HG02623 (cell line): ENCODE data around the gene FABP1.

Experiments
- ATAC-seq: cut with Tn5 transposase; IDR thresholded peaks from one replicate; pipeline ENCODE4 v1.9.1; 2021; ENCODE audit warnings: moderate library complexity; ENCODE audit not compliant: unreplicated experiment

The FABP1 gene

DNA sequence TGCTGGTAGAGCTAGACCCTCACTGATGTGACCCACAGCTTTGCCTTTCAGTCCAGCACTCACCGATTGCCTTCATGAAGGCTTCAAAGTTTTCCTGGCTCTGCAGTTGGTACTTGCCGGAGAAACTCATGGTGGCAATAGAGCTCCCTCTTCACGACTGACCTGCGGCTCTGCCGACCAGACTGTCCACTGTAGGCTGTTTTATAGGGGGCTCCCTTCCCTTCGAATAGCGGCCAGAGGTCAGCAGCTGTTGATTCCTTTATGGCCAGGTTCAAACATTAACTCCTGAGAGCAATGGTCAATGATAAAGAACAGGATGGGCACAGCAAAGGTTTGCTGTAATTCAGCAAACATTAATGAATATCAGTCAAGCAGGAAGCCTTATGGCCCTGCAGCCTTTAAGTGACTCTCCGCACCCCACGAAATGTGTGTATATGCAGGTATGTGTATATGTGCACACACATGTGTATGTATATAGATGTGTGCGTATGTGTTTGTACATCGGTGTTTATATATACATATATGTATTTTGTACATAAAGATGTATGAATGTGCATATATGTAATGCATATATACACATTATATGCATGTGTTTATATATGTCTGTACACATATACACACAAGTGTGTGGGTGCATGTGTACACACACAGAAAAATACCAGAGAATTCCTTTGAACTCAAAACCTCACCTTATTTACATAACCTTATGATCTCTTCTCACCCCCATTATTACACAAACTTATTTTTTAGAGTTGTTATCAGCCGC, at the start of gene FABP1:
Gene FABP1 (minus strand): TSS at position 175 of the 766 bp plus-strand sequence. CDS start 45 bp downstream, at position 130.
- no peak for ATAC-seq

DNA sequence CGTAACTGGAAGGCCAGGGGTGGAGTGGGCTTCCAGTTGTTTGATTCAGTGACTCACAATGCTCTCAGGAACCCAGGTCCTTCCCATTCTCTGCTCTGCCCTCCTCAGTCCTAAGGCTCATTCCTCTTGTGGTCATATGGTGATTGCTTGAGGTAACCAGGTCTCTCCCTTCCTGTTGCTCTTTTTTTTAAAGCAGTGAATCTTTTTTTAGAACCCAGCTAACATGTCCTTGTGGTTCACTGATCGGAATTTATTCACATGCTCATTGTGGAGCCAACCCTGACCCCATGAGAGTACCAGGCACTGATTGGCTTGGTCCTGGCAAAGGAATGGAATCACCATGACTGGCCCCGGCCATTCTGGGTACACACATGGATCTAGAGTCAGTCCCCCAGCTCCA, 49.7 kb upstream of the FABP1 start:
- no peak for ATAC-seq

DNA sequence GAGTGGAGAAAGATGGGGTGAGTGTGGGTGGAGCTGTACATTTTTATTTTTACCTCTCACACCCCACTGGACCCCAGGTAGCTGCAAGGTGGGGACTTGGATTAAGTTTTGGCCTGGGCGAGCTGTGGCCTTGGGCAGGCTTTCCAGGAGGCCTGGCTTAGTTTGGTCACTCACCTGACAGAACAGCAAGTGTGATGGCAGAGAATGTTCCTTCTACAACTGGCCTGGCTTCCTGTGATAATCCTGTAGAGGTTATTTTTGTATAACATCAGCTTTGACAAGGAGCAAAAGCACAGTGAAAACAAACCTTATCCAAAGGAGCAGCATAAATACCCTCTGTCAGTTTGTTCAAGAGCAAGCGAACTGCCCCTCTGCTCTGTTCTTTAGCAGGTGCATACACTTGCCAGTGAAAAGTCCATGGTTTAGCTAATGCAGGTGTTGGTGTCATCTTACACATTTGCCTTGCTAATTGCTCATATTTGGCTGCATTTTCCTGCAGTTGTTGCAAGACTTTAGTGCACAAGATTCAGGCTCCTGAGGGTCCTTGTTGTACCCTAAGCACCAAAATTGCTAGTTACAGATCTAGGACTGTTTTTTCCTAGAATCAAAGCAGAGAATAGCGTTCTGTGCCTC, 48.6 kb upstream of the FABP1 start:
- no peak for ATAC-seq

DNA sequence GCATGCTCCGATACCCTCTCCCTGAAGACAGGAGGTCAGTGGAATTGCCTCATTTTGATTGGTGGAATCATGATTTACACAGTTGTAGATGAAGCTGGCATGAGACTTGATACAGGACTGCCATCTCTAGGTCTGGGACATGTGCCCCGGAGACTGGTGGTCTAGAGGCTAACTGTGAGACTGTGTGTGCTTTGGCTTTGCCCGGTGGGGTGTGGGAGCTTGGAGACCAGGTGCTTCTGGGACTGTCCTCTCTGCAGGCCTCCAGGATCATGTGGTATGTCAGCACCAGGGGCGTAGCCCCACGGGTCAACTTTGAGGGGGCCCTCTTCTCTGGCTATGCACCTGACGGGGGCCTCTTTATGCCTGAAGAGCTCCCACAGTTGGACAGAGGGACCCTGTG, 45.0 kb upstream of the FABP1 start:
- no peak for ATAC-seq

DNA sequence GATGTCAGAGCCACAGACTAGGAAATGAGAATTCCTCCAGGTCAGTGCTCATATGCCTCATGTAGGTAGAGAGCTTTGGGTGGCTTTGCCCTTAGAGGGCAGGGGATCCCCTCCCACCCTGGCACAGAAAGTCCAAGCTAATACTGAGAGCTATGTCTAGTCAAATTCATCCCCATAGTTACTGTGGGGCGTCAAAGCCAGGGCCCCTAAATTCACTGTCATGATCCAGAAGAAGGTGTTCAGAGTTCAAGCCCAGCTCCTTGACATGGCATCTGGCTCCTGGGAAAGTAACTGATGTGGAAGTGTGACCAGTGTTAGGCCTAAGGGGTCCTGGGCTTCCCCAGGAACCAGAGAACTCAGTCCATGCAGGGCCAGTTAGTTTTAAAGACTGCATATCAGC, 44.1 kb upstream of the FABP1 start:
- ATAC-seq = no peak

DNA sequence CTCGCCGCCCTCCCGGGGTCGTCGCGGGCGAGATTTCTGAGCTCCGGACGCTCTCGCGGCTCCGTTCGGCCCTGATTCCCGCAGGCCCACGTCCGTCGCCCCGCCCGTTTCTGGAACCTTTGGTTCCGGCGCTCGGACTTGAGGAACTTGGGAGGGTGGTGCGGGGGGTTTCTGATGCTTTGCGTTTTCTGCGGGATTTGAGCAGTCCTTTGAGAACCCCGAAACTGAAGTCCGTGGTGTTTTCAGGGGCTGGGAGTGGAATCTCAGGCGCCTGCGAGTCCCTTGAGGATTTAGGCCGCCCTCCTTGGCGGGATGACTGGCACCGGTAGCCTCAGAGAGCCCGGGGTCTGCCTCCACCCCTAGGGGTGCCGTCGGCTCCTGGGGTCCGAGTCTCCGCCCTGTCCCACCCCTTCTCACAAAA, 42.6 kb upstream of the FABP1 start:
- ATAC-seq = no peak

DNA sequence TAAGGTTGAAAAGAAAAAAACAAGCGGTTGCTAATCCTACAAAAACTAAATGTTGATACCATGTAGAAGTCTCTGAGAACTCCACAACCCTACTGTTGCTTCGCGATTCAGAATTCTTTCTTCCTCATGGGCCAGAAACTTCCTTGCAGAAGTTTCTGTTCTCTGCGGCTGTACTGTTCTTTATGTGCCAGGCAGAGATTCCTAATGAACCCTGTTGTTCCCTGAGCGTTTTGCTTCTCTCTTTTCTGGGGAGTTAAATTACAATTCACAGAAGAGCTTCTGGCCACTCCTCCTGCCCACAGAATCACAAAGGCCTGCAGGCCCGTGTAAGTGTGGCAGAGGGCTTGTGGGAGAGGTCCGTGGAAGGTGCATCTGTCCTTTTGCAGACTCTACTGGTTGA, 40.5 kb upstream of the FABP1 start:
- ATAC-seq = no peak

DNA sequence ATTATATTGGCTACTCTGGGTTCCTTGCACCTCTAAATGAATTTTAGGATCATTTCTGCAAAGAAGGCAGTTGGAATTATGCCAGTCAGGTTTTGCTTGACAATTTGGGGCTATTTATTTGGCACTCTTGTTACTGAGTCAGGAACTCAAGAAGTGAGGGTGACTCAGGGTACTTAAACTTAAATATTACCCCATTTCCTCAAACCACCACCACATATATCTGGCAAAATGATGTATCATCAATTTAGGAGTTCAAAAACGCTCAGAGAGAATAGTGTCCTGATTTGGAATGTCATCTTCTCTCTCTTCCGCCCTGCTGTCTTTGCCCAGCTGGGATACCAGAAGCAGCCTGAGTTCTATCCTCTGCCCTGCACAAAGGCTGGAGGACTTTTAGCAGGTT, 39.9 kb upstream of the FABP1 start:
- no peak for ATAC-seq

DNA sequence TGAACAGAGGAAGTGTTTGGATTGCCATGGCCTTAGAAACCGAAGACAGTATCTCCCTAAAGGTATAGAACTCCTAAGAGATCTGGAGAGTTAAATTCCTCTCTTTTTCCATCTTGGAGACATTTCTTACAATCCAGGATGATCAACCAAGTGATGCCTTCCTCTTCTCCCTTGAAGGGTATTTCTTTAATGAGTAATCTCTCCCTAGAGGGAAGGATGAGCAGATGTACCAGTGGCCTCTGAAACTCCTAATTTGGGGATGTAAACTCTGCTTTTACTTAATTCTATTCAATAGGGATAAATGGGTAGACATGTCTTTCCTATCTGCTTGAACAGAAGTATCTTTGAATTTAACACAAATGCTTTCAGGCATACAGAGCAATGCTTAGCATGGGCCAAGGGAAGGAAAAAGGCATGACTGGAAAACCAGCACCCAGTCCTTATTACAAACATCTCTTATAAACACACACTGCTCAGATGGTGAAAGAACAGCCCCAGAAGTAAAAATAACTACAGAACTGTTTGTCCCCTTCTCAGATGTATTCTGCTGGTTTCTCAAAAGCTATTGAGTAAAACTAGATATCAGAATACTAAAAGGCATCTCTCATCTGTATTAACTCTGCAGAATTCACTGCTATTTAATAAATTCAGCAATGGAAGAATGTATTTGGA, 37.6 kb upstream of the FABP1 start:
- ATAC-seq = no peak

DNA sequence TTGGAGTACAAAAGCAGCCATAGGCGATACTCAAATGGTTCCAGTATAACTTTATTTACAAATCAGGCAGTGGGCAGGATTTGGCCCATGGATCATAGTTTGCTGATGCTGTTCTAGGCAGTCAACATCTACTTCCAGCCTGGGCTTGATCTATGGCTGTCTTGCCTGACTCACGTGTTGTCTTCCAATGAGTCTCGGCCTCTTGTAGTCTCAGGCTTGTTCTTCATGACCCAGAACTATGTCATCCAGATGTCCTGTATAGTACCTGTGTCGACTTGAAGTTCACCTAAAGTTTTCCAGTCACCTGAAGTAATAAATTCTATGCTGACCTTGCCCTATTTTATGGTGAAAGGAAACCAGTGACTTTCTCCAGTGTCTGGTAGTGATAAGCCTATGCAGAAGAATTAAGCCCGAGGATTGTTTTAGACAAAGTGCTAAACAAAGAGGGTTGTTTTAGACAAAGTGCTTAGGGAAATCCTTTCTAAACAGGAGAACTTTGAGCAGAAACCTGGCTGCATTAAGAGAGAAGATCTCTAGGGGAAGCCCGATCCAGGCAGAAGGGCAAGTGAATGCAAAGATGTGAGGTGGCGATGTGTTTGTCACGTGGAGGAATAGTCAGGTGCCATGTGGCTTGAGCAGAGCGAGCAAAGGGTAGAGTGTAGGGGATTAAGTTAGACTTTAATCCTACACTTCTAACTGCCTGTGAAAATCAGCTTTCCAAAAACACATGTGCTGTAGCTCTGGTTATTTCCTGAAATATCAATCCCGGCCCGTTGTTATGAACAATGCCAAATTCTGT, 33.8 kb upstream of the FABP1 start:
- no peak for ATAC-seq

DNA sequence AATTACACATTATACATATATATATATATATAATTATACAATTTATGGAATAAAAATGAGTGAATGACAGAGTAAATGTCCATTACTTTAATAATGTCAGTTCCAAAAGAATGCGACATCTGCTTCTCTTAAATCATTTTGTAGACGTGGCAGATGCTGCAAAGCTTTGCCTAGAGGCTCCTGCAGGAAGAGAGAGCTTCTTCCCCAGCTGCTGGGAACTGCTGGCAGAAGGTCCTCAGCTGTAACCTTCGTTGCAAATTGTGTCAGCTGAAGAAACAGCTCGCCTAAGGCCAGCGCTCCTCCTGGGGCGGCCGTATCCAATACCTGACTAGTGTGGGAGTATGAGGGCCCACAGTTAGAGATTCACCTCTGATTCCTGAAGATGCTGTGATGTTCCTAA, 32.7 kb upstream of the FABP1 start:
- ATAC-seq = no peak

DNA sequence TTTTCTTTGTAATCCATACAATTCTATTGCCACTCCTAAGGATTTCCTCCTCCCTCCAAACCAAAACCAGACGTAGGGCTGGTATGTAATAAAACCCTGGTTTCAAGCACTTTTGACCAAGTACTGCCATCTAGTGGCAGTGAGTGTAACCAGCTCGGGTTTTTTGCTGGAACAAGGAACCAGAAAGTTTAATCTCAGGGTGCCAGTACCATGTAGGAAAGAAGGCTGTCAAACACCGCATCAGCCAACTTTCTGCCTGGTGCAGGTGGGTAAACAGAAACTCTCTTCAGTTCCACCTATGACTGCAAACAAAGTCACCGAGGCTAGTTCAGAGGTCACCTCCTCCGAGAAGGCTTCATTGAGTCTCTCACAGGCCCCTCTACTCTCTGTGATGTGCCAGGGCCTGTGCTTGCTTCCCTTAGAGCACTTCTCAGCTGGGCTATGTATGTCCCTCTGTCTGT, 32.1 kb upstream of the FABP1 start:
- peak; percentile 57 for ATAC-seq

DNA sequence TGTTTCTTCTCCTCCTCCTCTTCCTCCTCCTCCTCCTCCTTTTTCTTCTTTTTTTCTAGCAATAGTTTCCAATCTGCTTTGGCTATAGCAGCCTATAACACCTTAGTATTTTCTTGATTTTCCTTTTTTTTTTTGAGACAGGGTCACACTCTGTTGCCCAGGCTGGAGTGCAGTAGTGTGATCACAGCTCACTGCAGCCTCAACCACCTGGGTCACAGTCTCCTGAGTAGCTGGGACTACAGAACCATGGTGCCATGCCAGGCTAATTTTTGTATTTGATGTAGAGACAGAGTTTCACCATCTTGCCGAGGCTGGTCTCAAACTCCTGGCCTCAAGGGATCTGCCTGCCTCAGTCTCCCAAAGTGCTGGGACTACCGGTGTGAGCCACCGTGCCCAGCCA, 31.6 kb upstream of the FABP1 start:
- no peak for ATAC-seq

DNA sequence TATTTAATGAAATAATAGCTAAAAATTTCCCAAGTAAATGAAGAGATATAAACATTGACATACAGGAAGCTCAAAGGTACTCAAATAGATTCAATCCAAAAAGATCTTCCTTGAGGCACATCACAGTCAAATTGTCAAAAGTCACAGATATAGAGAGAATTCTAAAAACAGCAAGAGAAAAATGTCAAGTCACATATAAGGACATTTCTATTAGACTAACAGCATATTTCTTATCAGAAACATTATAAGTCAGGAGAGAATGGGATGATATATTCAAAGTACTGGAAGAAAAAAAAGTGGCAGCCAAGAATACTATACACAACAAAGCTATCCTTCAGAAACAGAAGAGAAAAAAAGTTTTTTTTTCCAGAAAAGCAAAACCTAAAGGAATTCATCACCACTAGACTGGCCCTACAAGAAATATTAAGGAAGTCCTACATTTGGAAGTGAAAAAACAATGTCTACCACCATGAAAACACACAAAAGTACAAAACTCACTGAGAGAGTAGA, 21.1 kb upstream of the FABP1 start:
- ATAC-seq = no peak

DNA sequence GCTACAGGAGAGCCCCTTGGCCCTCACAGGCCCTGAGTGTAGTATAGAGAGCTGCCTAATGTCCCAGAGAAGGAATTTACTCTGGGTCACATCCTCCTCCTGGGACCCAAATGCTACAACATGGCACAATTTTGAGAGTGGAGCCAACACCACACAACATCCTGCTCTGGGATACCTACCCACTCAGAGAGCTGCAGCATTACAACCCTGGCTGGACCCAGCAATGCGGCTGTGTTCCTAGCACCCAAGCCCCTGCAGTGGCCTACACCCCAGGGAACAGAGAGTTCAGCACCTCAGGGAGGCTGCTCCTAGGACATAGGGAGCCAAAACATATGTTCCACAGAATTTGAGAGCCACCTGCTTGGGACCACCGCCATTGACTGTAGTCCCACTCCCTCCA, 19.3 kb upstream of the FABP1 start:
- ATAC-seq = no peak

DNA sequence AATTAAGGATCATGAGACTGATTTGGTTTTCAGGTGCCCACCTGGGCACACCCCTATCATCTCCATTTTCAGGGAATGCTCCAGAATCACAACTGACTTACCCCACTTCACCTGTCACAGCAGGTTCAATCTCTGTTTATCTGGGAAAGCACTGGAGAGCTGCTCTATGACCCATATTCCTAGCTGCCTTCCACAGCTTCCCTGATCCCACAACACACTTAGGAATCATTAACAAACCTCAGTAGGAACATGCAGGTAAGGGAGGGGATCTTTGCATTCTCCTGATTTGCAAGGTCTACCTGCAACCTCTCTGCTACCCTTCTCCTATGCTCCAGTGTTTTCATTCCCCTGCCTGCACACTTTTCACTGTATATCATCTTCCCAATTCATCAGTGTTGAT, 18.7 kb upstream of the FABP1 start:
- ATAC-seq = no peak

DNA sequence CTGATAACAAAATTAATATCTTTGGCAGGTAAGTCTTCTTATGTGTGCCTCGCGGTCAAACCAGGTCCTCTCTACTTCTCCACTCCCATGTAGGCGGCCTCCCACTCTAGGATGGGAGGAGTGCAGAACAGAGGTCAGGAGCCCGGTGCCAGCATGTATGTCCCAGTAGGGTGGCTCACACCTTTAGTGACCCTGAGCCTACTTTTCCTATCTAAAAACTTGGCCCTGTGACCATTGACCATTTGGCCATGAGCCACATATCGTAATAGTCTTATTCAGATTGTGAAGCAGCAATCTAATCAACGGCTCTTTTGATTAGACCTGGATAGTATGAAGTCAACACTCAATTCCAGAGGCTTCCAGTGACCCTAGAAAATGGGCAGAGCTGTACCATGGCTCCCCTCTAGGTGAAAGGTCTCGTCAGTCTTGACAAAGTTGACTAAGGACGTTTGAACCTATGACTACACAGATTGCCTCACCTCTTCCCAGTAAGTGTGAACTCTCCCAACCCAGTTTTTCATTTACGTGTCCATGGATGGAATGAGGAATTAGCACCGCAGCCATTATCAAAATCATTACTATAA, 17.1 kb upstream of the FABP1 start:
- no peak for ATAC-seq

DNA sequence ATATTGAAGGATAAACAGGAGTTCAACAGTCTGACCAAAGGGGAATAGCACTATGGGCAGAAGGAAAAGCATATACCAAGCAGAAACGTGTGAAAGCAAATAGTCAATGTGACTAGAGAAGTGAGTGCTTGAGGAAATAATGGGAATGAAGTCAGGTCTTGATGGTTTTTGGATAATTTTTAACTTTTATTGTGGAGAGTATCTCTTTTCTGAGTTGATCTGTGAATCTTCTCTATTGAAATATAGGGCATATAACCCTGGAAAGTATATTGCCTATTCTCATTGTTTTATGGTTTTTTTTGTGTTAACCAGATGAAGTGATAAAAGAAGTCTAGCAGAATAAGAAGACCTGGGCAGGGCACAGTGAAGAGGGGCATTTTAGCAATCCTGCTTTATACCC, 16.4 kb upstream of the FABP1 start:
- ATAC-seq = no peak

DNA sequence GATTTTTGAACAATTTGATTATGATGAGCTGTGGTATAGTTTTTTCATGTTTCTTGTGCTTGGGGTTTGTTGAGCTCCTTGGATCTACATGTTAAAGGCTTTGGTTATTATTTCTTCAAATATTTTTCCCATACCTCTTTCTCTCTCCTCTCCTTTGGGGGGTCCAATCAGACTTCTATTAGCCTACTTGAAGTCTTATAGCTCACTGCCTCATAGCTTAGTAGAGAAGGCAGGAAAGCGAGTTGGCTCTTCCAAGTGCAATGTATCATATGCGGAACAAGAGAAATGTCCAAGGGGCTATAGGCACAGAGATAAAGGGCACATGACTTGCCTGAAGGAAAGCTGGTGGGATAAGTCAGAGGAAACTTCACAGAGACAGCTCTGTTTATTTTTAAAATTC, 14.1 kb upstream of the FABP1 start:
- ATAC-seq = no peak

DNA sequence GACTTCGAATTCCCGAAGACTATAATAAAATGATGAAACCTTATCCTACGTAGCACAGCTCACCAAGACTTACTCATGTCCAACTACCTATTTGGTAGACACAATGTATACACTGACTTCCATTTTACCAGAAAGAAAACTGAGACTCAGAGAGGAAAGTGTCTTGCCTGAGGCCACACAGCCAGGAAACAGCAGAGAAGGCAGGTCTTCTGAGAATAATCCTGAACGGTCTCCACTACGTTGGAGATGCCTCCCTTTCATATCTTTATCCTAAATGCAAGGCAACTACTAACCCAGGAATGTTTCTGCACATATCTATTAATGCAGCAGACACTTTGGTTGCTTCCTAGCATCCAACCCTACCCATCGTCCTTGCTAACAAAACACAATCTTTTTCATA, 11.9 kb upstream of the FABP1 start:
- no peak for ATAC-seq

DNA sequence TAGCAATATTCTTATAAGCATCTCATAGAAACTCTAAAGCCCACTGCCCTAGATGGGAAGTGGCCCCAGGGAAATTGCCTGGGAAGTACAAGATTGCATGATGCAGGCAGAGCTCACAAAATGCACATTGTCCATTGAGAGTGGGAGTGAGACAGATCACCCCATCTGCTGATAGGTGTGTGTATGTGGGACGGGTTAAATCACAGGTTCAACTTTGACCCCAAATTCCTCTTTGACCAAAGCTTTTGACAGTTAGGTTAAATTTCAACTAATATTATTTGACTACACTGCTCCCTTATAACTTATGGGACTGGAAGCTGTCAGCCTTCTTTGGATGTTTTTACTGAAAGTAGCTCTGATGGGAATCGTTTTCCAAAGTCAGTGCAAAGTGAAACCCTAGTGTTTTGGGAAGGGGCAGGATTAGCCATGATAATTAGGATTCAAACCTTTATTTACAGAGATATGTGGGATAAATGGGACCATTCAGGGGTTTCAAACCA, 11.4 kb upstream of the FABP1 start:
- no peak for ATAC-seq
